Spleen (tissue), 7 donors: ENCODE results near the gene RUFY1.

Experiments
- CTCF ChIP-seq, 11 experiments: fragments of 200-600 bp in 7 of 11; fragments of 450-650 bp in 4 of 11; sonication (generic) in 4 of 11; IDR thresholded peaks in 8 of 11; conservative IDR thresholded peaks in 3 of 11; 1 replicate in 7 of 11; 2 replicates in 4 of 11; pipeline versions ENCODE4 v1.4.0 to v1.8.0; 2016 to 2021; ENCODE audit warnings: antibody characterized with exemption in 11 of 11, inconsistent platforms in 4 of 11, mild to moderate bottlenecking in 1 of 11
- POLR2A ChIP-seq, 3 donors: fragments of 450-650 bp; IDR thresholded peaks; one replicate each; pipeline ENCODE4 v1.5.1; 2017; ENCODE audit warnings: antibody characterized with exemption in 3 of 3, mild to moderate bottlenecking in 1 of 3
- donor health status: DM: no; HTN: no; CAD: no; lungs with moderate emphysema.
- donor health status: DM: no; HTN: no; CAD: no.
- donor health status: DM: no; HTN: no; CAD: no.

GRCh38 chr5:179533907-179534306, 16.4 kb upstream of the RUFY1 start:
- TF ChIP-seq CTCF (IDR thresholded peaks at IDR 0.05 in 8 of 11, conservative IDR thresholded peaks at IDR 0.05 in 3 of 11) (no peak), POLR2A (IDR thresholded peaks at IDR 0.05) (no peak)
